LNCAP (cell line): Measurements from ENCODE around the gene INPP5A.

Experiments
- TF ChIP-seq, protein P1 (sequence below): fragments of 450-650 bp; IDR thresholded peaks from 2 replicates; pipeline ENCODE4 v1.5.1; 2017; ENCODE audit warnings: mild to moderate bottlenecking

Gene INPP5A

GRCh38 chr10:132798876-132799275 is 261.3 kb downstream of the INPP5A start:
- TF ChIP-seq, protein P1, sequence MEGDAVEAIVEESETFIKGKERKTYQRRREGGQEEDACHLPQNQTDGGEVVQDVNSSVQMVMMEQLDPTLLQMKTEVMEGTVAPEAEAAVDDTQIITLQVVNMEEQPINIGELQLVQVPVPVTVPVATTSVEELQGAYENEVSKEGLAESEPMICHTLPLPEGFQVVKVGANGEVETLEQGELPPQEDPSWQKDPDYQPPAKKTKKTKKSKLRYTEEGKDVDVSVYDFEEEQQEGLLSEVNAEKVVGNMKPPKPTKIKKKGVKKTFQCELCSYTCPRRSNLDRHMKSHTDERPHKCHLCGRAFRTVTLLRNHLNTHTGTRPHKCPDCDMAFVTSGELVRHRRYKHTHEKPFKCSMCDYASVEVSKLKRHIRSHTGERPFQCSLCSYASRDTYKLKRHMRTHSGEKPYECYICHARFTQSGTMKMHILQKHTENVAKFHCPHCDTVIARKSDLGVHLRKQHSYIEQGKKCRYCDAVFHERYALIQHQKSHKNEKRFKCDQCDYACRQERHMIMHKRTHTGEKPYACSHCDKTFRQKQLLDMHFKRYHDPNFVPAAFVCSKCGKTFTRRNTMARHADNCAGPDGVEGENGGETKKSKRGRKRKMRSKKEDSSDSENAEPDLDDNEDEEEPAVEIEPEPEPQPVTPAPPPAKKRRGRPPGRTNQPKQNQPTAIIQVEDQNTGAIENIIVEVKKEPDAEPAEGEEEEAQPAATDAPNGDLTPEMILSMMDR, result no peak

DNA sequence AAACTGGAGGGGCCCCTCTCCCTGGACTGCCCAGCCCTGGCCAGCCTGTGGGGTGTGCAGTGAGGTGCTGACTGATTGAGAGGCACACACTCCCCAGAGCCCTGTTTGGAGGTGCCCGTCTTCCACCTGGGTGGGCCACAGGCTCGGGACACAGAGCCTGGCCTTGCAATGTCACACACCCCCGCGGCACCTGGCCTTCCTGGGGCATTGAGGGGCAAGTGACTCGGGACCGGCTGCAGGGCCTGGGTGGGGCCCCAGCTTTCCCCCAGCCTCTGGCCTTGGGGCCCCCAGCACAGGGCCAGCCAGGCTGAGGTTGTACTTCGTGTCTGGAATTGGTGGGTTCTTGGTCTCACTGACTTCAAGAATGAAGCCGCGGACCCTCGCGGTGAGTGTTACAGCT is 262.3 kb downstream of the INPP5A start:
- TF ChIP-seq, protein P1, result no peak

DNA sequence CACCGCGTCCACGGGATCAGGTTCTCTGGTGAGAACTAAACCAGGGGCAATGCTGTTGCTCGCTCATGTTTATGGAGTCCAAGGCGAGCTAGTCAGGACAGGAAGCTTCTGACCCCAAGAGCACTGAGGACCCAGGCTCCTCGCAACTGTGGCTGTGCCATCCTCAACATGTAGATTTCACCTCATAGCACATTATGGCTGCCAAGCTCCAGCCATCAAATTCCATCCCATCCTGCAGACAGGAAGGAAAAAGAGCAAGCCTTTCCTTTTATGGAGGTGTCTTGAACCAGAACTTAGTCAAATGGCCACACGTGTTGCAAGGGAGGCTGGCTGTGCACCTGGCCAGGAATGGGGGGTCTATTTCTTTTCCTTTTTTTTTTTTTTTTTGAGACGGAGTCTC is 264.5 kb downstream of the INPP5A start:
- TF ChIP-seq, protein P1, result no peak

DNA sequence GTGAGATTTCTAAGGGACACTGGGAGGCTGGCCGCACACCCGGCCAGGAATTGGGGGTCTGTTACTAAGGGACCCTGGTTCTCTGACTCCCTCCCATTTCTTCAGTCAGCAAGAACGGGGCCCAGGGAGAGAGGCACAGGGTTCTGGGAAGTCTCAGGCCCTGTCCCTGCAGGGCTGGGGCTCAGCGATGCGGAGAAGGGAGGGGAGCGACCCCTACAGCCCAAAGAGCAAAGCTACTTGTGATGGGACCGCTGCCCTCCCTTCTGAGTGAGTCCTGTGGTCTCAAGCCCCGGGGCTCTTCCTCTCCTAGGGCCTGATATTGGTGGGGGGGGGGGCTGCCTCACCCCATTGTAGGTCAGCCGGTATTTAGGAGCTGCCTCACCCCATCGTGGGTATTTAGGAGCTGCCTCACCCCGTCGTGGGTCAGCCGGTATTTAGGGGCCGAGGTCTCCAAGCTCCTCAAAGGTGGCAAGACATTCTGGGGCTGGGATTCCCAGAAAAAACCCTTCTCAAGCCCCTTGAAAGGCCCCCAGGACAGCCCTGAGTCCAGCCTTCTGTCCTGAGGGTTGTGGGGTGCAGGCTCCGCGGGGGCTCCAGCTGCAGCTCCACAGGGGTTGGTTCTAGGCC is 265.2 kb downstream of the INPP5A start:
- TF ChIP-seq, protein P1, result no peak

GRCh38 chr10:132803416-132804210 is 266.0 kb downstream of the INPP5A start:
- TF ChIP-seq, protein P1, result no peak

DNA sequence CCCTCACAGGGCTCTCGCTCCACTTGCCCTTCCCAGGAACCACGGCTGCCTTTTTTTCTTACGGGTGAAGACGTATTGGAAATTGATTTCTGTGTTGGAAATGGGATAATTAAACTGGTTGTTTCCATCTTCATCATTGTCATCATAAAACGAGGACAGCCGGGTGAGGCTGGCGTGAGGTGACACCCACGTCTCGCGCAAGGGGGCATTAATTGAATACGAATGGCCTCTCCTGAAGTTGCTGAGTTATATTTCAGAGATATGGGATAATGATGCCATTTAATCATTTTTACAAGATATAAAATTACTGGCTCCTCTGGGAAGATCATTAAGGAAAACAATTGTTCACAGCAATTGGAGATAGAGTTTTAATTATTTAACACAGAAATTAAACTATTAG is 266.7 kb downstream of the INPP5A start:
- TF ChIP-seq, protein P1, result no peak

GRCh38 chr10:132804785-132805426 is 267.3 kb downstream of the INPP5A start:
- TF ChIP-seq, protein P1, result no peak
